GM13976 (cell line): ENCODE results near the gene ISOC2.

Experiments
- DNase-seq: peaks from one replicate; pipeline ENCODE4 v3.0.0; 2012; ENCODE audit warnings: low spot score
- in situ Hi-C: fragments of 300-500 bp; cut with MboI; formaldehyde crosslinking; loops from one replicate; pipeline ENCODE4 v1.12.0; 2022; ENCODE audit warnings: low sequenced_read_pairs, mixed read lengths, inconsistent platforms; ENCODE audit not compliant: unreplicated experiment
- TF ChIP-seq, protein P1 (sequence below): IDR thresholded peaks from 2 replicates; pipeline ENCODE4 v1.5.1; 2012; ENCODE audit warnings: borderline replicate concordance, mild to moderate bottlenecking; ENCODE audit not compliant: insufficient read depth; ENCODE audit errors: extremely low read depth, missing control alignments, control extremely low read depth

ISOC2 gene

DNA sequence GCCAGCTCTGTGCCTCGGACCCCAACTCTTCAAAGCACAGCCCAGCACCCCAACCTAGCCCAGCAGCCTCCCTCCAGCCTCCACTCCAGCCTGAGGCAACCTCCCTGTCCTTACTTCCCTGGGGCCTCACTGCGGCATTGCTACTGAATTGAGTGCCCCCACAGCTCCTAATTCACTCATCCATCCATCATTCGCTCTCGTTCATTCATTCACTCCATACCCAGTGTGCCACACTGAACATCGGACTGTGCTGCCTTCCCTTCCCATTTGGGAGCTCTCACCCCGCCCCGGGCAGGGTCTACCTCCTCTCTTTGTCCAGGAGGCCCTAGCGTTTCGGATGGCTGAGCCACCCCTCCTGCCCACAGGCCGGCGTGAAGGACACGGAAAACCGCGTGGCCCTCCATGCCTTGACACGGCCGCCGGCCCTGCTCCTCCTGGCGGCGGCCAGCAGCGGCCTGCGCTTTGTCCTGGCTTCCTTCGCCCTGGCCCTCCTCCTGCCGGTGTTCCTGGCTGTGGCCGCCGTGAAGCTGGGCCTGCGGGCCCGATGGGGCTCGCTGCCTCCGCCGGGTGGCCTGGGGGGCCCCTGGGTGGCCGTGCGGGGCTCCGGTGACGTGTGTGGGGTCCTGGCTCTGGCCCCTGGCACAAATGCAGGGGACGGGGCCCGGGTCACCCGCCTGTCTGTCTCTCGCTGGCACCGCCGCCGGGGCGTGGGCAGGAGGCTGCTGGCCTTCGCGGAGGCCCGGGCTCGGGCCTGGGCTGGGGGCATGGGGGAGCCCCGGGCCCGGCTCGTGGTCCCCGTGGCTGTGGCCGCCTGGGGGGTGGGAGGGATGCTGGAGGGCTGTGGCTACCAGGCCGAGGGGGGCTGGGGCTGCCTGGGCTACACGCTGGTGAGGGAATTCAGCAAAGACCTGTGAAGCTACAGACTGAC lies 24.9 kb upstream of the ISOC2 start:
- in situ Hi-C loops: no loop called here
- TF ChIP-seq, protein P1, sequence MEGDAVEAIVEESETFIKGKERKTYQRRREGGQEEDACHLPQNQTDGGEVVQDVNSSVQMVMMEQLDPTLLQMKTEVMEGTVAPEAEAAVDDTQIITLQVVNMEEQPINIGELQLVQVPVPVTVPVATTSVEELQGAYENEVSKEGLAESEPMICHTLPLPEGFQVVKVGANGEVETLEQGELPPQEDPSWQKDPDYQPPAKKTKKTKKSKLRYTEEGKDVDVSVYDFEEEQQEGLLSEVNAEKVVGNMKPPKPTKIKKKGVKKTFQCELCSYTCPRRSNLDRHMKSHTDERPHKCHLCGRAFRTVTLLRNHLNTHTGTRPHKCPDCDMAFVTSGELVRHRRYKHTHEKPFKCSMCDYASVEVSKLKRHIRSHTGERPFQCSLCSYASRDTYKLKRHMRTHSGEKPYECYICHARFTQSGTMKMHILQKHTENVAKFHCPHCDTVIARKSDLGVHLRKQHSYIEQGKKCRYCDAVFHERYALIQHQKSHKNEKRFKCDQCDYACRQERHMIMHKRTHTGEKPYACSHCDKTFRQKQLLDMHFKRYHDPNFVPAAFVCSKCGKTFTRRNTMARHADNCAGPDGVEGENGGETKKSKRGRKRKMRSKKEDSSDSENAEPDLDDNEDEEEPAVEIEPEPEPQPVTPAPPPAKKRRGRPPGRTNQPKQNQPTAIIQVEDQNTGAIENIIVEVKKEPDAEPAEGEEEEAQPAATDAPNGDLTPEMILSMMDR: no peak
- no peak for DNase-seq

DNA sequence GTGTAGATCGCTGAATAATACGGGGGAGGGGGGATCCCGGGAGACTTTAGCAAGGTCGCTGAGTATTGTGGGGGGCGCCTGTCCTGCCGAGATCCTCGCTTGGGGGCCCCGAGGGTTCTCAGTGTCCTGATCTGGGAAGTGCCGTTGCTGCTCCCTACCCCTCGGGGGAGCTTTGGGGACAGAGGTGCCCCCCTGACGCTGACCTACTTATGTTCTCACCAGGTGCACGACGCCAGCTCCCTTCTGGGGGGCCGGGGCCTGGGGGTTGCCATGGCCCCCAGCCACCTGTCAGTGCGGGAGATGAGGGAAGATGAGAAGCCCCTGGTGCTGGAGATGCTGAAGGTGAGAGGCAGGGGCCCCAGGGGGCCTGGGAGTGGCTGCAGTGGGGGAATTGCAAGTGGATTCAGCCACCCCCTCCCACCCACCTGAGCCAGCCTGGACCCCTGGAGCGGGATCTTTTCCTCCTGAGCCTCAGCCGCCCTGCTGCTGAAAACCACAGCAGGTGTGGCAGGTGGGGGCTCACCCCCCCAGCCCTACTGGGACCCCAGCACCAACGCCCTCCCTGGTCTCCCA lies 24.1 kb upstream of the ISOC2 start:
- TF ChIP-seq, protein P1: no peak
- in situ Hi-C loops: no loop called here
- DNase-seq: no peak

DNA sequence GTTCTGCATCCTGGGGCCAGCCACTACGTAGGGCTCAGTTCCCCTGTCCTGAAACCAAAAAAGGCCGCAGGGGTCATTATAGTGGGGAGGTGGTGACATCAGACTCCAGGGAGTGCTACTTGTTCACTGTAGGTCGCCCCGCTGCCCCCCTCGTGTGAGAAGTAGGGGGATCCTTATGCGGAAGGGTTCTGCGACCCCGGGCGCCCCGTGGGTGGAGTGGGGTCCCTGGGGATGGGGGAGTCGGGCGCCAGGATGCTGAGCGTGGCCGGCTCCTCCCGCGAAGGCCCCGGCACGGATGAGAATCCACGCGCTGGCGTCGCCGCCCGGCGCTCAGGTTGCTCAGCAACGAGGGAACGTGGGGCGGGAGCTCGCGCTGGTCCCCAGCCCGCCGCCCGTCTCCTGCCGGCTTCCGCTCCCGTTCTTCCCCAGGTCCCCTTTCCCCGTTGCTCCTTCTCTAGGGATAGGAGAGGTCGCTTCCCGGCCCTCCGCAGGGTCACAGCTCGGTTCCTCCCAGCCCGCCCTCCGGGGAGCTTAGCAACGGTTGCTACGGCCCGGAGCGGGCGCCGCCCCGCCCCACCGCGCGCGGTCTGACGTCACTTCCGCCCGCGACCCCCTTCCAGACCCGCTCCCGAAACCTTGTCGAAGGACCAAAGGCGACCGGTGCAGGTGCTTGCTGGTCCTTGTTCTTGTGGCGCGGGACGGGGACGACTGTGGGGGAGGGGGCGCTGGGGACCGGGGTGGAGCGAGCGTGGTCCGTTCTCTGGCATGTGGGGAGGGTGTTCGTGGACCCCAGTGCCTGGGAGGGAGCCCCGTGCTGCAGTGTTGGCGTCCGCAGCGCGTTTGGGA lies 23.4 kb upstream of the ISOC2 start, which contains the start of gene NAT14:
NAT14 (plus strand) TSS at position 596 of the 846 bp plus-strand sequence. CDS start 521 bp downstream, outside the sequence.
- DNase-seq: peak; percentile 93
- TF ChIP-seq, protein P1: no peak
- in situ Hi-C loops: no loop called here

DNA sequence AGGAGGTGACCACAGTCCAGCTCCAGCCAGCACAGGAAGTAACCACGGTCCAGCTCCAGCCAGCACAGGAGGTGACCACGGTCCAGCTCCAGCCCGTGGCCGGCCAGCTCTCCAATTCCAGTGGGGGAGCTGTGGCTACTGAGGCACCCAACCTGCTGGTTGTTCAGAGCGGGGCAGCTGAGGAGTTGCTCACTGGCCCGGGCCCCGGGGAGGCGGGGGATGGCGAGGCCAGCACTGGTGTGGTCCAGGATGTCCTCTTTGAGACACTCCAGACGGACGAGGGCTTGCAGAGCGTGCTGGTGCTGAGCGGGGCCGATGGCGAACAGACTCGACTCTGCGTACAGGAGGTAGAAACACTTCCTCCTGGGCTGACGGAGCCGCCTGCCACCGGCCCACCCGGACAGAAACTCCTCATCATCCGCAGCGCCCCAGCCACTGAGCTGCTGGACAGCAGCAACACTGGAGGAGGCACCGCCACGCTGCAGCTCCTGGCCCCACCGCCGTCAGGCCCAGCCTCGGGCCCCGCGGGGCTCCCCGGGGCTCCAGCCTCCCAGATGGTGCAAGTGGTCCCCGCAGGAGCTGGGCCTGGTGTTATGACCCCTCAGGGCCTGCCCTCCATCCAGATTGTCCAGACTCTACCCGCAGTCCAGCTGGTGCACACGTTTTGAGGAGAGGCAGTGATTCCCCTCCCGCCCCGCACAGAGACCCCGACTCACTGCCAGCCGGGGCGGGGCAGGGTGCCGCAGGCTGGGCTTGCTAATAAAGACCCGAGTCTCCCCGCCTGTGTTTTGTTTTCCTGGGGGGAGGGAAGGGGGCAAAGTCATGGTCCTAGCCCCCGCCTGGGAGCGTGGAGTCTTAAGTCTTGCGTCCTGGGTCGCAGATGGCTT lies 22.5 kb upstream of the ISOC2 start:
- in situ Hi-C loops: no loop called here
- no peak for DNase-seq
- TF ChIP-seq, protein P1: no peak

DNA sequence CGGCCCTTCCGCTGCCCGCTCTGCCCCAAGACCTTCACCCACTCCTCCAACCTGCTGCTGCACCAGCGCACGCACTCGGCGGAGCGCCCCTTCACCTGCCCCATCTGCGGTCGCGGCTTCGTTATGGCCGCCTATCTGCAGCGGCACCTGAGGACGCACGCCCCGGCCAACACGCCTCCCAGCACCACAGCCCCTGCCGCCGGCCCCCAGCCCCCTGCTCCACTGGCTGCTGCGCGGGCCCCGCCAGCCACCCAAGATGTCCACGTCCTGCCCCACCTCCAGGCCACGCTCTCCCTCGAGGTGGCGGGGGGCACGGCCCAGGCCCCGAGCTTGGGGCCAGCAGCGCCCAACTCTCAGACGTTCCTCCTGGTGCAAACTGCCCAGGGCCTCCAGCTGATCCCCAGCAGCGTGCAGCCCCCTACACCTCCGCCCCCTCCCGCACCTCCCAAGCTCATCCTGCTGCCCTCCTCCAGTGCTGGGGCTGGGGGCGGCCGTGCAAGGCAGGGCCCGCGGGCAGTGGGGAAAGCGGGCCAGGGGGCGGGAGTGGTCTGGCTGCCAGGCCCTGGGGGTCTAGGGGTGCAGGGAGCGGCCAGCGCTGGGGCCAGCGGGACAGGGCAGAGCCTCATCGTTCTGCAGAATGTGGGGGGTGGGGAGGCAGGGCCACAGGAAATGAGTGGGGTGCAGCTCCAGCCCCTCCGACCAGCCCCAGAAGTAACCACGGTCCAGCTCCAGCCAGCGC lies 21.7 kb upstream of the ISOC2 start:
- in situ Hi-C loops: no loop called here
- DNase-seq: no peak
- TF ChIP-seq, protein P1: no peak
